ENCODE results near the gene SARS2.
"Not testable (repeated sequence)": the region's sequence is repeated elsewhere in the genome, so short reads cannot be mapped to it uniquely, and the experiment has no call there.

The SARS2 gene

DNA sequence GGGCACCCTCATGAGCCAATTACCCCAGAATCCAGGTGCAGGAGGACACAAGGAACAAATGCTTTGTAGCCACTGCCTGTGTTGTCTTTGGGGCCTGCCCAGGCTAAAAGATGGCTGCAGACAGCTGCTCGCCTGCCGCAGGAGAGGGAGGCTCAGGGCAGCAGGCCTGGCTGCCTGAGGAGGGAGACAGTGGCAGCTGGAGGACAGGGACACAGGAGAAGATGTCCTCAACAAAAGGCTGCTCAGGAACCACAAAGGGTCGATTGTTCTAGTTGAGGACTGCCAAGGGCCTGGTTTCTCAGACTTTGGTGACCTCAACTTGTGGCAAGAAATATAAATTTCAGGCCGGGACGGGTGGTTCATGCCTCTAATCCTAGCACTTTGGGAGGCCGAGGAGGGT is 38.8 kb downstream of the SARS2 start:
- no peaks in the 10 kb centered on the region for H3K9me3 ChIP-seq
- H3K36me3 ChIP-seq: peaks cover 18 to 51% (median 32%) of the 10 kb centered on the region in 3 donors
- H3K4me1 ChIP-seq: peaks cover 0 to 4% (median 0%) of the 10 kb centered on the region in 4 donors
- TF ChIP-seq, protein P1, sequence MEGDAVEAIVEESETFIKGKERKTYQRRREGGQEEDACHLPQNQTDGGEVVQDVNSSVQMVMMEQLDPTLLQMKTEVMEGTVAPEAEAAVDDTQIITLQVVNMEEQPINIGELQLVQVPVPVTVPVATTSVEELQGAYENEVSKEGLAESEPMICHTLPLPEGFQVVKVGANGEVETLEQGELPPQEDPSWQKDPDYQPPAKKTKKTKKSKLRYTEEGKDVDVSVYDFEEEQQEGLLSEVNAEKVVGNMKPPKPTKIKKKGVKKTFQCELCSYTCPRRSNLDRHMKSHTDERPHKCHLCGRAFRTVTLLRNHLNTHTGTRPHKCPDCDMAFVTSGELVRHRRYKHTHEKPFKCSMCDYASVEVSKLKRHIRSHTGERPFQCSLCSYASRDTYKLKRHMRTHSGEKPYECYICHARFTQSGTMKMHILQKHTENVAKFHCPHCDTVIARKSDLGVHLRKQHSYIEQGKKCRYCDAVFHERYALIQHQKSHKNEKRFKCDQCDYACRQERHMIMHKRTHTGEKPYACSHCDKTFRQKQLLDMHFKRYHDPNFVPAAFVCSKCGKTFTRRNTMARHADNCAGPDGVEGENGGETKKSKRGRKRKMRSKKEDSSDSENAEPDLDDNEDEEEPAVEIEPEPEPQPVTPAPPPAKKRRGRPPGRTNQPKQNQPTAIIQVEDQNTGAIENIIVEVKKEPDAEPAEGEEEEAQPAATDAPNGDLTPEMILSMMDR (IDR thresholded peaks at IDR 0.05): no peak
- intact Hi-C loops (cut with DNase I; ENCODE audit: low total_unique reads): no loop called here
- no peak for DNase-seq
- H3K4me3 ChIP-seq: no peak overlapping the region
- no peak overlapping the region for H3K27ac ChIP-seq
- H3K27me3 ChIP-seq: no peaks in the 10 kb centered on the region

DNA sequence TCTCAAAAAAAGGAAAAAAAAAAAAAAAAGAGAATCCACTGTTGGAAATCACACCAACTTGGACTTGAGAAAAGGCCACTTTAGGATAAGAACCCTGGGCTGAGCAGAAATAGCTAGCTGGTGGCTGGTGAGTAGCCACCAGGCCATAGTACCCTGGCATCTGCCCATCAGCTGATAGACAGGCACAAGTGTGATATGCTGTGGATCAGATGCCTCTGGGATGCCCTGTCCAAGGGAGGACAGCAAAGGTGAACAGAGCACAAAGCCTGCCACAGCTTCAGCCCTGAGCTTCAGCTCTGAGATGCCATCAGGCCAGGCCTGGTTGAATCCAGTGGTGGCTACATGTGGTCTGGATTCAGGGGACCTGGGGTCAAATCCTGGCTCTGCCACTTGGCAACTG is 39.9 kb downstream of the SARS2 start:
- Histone ChIP-seq H3K4me1 (no peaks in the 10 kb centered on the region), H3K4me3 (no peak overlapping the region), H3K36me3 (peaks cover 18 to 51% (median 32%) of the 10 kb centered on the region in 3 donors), H3K27me3 (no peaks in the 10 kb centered on the region), H3K27ac (no peak overlapping the region), H3K9me3 (no peaks in the 10 kb centered on the region)
- TF ChIP-seq, protein P1 (IDR thresholded peaks at IDR 0.05): no peak
- DNase-seq: no peak
- intact Hi-C loops (cut with DNase I; ENCODE audit: low total_unique reads): no loop called here

DNA sequence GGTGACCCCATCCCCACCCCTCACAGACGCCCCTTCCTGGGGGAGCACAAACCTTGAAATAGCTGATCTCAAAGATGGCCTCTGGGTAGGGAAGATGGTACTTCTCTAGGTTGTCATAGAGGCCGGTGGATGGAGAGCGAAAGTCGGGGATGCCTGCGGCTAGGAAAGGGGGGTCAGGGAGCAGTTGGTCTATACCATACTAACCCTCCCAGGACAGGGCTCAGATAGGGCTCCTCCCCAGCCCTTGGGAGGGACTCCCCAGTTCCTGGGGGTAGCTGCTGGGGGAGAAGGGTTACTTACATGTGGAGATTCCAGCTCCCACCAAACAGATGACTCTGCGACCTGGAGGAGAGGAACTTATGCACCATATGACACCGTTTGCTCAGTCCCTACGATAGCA is 40.8 kb downstream of the SARS2 start:
- Histone ChIP-seq H3K27me3 (no peaks in the 10 kb centered on the region), H3K27ac (no peak overlapping the region), H3K36me3 (peaks cover 18 to 55% (median 32%) of the 10 kb centered on the region in 3 donors), H3K4me3 (no peak overlapping the region), H3K9me3 (no peaks in the 10 kb centered on the region), H3K4me1 (no peaks in the 10 kb centered on the region)
- DNase-seq: no peak
- TF ChIP-seq, protein P1 (IDR thresholded peaks at IDR 0.05): no peak
- intact Hi-C loops (cut with DNase I; ENCODE audit: low total_unique reads): loop anchor here (10.0 kb wide), 1 partner anchor 375 kb away; no protein-coding TSS in a partner anchor

DNA sequence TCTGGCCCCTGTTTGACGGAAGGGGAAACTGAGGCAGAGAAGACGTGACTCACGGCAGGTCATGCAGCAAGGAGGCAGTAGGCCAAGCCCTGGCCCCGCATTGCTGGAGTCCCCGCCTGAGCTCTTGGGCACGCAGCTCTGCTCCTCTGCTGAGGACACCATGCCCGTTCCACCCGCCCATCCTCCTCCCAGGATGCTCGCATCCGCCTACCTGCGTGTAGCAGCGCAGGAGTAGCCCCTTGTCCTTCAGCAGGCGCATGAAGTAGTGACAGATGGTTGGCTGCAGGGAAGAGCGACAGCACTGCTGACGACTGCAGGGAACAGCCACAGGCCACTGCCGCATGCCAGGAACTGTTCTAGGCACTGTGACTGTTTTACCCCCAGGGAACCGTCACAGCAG is 41.7 kb downstream of the SARS2 start:
- H3K4me3 ChIP-seq: no peak overlapping the region
- H3K27ac ChIP-seq: no peak overlapping the region
- intact Hi-C loops (cut with DNase I; ENCODE audit: low total_unique reads): loop anchor here (10.0 kb wide), 1 partner anchor 374 kb away; no protein-coding TSS in a partner anchor
- no peaks in the 10 kb centered on the region for H3K4me1 ChIP-seq
- H3K27me3 ChIP-seq: no peaks in the 10 kb centered on the region
- no peak for DNase-seq
- TF ChIP-seq, protein P1 (IDR thresholded peaks at IDR 0.05): no peak
- no peaks in the 10 kb centered on the region for H3K9me3 ChIP-seq
- peaks cover 18 to 60% (median 32%) of the 10 kb centered on the region in 3 donors for H3K36me3 ChIP-seq

DNA sequence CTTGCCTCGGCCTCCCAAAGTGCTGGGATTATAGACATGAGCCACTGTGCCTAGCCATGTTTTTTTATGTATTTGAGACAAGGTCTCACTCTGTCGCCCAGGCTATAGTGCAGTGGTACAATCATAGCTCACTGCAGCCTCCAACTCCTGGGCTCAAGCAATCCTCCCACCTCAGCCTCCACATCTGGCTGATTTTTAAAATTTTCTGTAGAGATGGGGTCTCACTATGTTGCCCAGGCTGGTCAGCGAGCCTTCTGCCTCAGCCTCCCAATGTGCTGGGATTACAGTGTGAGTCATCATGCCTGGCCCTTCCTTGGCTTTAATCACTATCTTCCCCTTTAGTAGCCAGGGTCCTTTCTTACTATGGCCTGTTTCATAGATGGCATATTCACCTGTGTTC is 45.9 kb downstream of the SARS2 start:
- intact Hi-C loops (cut with DNase I; ENCODE audit: low total_unique reads): loop anchor here (10.0 kb wide), 1 partner anchor 370 kb away; no protein-coding TSS in a partner anchor
- not testable (repeated sequence) for H3K27me3 ChIP-seq, H3K4me1 ChIP-seq, H3K9me3 ChIP-seq, H3K27ac ChIP-seq, DNase-seq, H3K4me3 ChIP-seq
- peaks cover 41 to 69% (median 57%) of the 10 kb centered on the region in 3 donors for H3K36me3 ChIP-seq

DNA sequence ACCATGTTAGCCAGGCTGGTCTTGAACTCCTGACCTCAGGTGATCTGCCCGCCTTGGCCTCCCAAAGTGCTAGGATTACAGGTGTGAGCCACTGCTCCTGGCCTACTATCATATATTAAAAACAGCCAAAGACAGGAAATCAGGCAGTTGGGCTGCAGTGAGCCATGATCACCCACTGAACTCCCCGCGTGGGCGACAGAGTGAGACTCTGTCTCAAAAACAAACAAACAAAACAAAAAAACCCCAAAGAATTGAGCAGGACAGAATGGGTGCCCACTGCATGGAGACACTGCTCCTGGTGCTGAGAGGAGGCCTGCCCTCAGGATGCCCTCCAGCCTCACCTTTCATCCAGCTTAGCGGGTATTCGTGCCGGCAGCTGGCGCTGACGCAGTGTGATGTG is 47.3 kb downstream of the SARS2 start:
- no peaks in the 10 kb centered on the region for H3K4me1 ChIP-seq
- peaks cover 28 to 67% (median 50%) of the 10 kb centered on the region in 3 donors for H3K36me3 ChIP-seq
- intact Hi-C loops (cut with DNase I; ENCODE audit: low total_unique reads): loop anchor here (10.0 kb wide), 1 partner anchor 368 kb away; no protein-coding TSS in a partner anchor
- H3K27ac ChIP-seq: no peak overlapping the region
- TF ChIP-seq, protein P1 (IDR thresholded peaks at IDR 0.05): no peak
- no peaks in the 10 kb centered on the region for H3K27me3 ChIP-seq
- no peak for DNase-seq
- H3K9me3 ChIP-seq: no peaks in the 10 kb centered on the region
- no peak overlapping the region for H3K4me3 ChIP-seq
